ENCODE data around the gene LMO7.

DNA sequence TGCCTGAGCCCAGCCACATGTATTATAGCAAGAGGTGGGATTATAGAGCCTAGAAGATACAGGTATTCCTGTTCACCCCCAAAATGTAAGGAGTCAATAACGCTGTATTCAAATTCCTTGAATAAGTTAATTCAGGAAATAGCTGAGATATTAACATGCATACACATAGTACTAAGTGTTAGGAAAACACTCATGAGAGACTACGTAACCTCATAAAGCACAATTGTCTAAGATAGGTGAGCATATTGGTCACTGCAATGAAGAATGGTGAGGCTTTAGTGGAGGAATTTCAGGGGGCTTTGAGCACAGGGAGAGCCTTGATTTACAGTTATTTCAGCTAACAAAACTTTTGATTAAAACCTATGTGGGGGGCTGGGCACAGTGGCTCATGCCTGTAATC is 161.6 kb downstream of the LMO7 start:
- TF ChIP-seq CTCF (IDR thresholded peaks at IDR 0.05; ENCODE audit: poor library complexity) = no peak
- TF ChIP-seq EZH2 (IDR thresholded peaks at IDR 0.05; ENCODE audit: borderline replicate concordance) = no peak
